Measurements from ENCODE around the gene FAF1. TPM values are rescaled to one million over a fixed set of nuclear protein-coding genes. Genes with fewer than 3 reads are reported as not detected.

Gene FAF1
- total RNA-seq, 1 experiment from 2014 or later, result 109 TPM

GRCh38 chr1:50488876-50489275, 471.2 kb downstream of the FAF1 start:
- no peaks in the 10 kb centered on the region for H3K9me3 ChIP-seq (ENCODE audit: low read depth, low read length, poor library complexity, severe bottlenecking)
- no peaks in the 10 kb centered on the region for H3K27me3 ChIP-seq (replicated peaks; ENCODE audit: insufficient read depth, low read depth, low read length, poor library complexity)
- H3K36me3 ChIP-seq (ENCODE audit: insufficient read depth, low read length, poor library complexity, severe bottlenecking), result no peaks in the 10 kb centered on the region
- ChIA-PET POLR2A (ENCODE audit: low non-redundant PET) (interaction anchor here (0.6 kb wide), 1 partner anchor 122 kb away, joined by 3 read pairs; no protein-coding TSS in a partner anchor), CTCF (no interaction called here)
- no peak for DNase-seq (ENCODE audit: low spot score)
- TF ChIP-seq CTCF (conservative IDR thresholded peaks at IDR 0.05; ENCODE audit: low read depth, low read length) (no peak), EZH2 (IDR thresholded peaks at IDR 0.05; ENCODE audit: borderline replicate concordance, low read depth, low read length, poor library complexity, severe bottlenecking) (no peak)
- H3K4me3 ChIP-seq (ENCODE audit: low read depth, low read length, poor library complexity, severe bottlenecking), result no peak overlapping the region
- no peak overlapping the region for H3K27ac ChIP-seq (ENCODE audit: low read depth, low read length, poor library complexity, severe bottlenecking)
- intact Hi-C loops (cut with micrococcal nuclease; ENCODE audit: unreplicated experiment), result no loop called here
- no peaks in the 10 kb centered on the region for H3K4me1 ChIP-seq (ENCODE audit: insufficient read depth, low read length, poor library complexity, severe bottlenecking)
- no TSS peak for BruUV-seq (replicated peaks)

GRCh38 chr1:50488356-50488755, 471.7 kb downstream of the FAF1 start:
- DNase-seq (ENCODE audit: low spot score), result no peak
- Histone ChIP-seq H3K4me1 (ENCODE audit: insufficient read depth, low read length, poor library complexity, severe bottlenecking) (no peaks in the 10 kb centered on the region), H3K27me3 (replicated peaks; ENCODE audit: insufficient read depth, low read depth, low read length, poor library complexity) (no peaks in the 10 kb centered on the region), H3K4me3 (ENCODE audit: low read depth, low read length, poor library complexity, severe bottlenecking) (no peak overlapping the region), H3K9me3 (ENCODE audit: low read depth, low read length, poor library complexity, severe bottlenecking) (no peaks in the 10 kb centered on the region), H3K36me3 (ENCODE audit: insufficient read depth, low read length, poor library complexity, severe bottlenecking) (no peaks in the 10 kb centered on the region), H3K27ac (ENCODE audit: low read depth, low read length, poor library complexity, severe bottlenecking) (no peak overlapping the region)
- TF ChIP-seq CTCF (conservative IDR thresholded peaks at IDR 0.05; ENCODE audit: low read depth, low read length) (no peak), EZH2 (IDR thresholded peaks at IDR 0.05; ENCODE audit: borderline replicate concordance, low read depth, low read length, poor library complexity, severe bottlenecking) (no peak)
- intact Hi-C loops (cut with micrococcal nuclease; ENCODE audit: unreplicated experiment), result no loop called here
- BruUV-seq (replicated peaks), result no TSS peak
- POLR2A ChIA-PET (ENCODE audit: low non-redundant PET), result interaction anchor here (0.6 kb wide), 1 partner anchor 121 kb away, joined by 3 read pairs; no protein-coding TSS in a partner anchor
- CTCF ChIA-PET, result no interaction called here

- intact Hi-C loops (cut with micrococcal nuclease; ENCODE audit: unreplicated experiment), result no loop called here
- BruUV-seq (replicated peaks), result no TSS peak
- H3K4me1 ChIP-seq (ENCODE audit: insufficient read depth, low read length, poor library complexity, severe bottlenecking), result no peaks in the 10 kb centered on the region
- no peaks in the 10 kb centered on the region for H3K36me3 ChIP-seq (ENCODE audit: insufficient read depth, low read length, poor library complexity, severe bottlenecking)
- no peaks in the 10 kb centered on the region for H3K9me3 ChIP-seq (ENCODE audit: low read depth, low read length, poor library complexity, severe bottlenecking)
- no peak for TF ChIP-seq CTCF (conservative IDR thresholded peaks at IDR 0.05; ENCODE audit: low read depth, low read length)
- no peak for TF ChIP-seq EZH2 (IDR thresholded peaks at IDR 0.05; ENCODE audit: borderline replicate concordance, low read depth, low read length, poor library complexity, severe bottlenecking)
- H3K27ac ChIP-seq (ENCODE audit: low read depth, low read length, poor library complexity, severe bottlenecking), result no peak overlapping the region
- H3K4me3 ChIP-seq (ENCODE audit: low read depth, low read length, poor library complexity, severe bottlenecking), result no peak overlapping the region
- POLR2A ChIA-PET (ENCODE audit: low non-redundant PET), result no interaction called here
- CTCF ChIA-PET, result no interaction called here
- H3K27me3 ChIP-seq (replicated peaks; ENCODE audit: insufficient read depth, low read depth, low read length, poor library complexity), result no peaks in the 10 kb centered on the region
- no peak for DNase-seq (ENCODE audit: low spot score)
These were observed 472.3 kb downstream of the FAF1 start for GRCh38 chr1:50487725-50488124.
